CD4-positive, alpha-beta memory T cell (primary cell): ENCODE measurements around the gene SDHAF1. TPM values are rescaled to one million over a fixed set of nuclear protein-coding genes. Genes with fewer than 3 reads are reported as not detected.

Experiments used
- CTCF ChIA-PET: fragments of 350-600 bp; sonication (Branson Sonifier 250); formaldehyde crosslinking; loops from one replicate; lab custom pipeline; 2021; ENCODE audit warnings: inconsistent platforms; ENCODE audit not compliant: partially characterized antibody; lab: Charles Lee
- POLR2A ChIA-PET: fragments of 350-600 bp; sonication (Branson Sonifier 250); formaldehyde crosslinking; loops from one replicate; lab custom pipeline; 2021; ENCODE audit not compliant: partially characterized antibody; lab: Charles Lee
- DNase-seq, 5 donors: peaks; one replicate each; pipeline versions ENCODE4 v3.0.0 to v3.0.0-alpha.2; 2020 to 2022; ENCODE audit warnings: mixed read lengths in 1 of 5
- H3K27ac ChIP-seq: one replicate; pipeline ENCODE4 v1.7.0; 2013; ENCODE audit warnings: low read depth, low read length
- H3K27me3 ChIP-seq: 2 replicates; pipeline ENCODE4 v1.7.0; 2013; ENCODE audit warnings: mild to moderate bottlenecking, low read length, moderate library complexity; ENCODE audit not compliant: insufficient read depth
- H3K36me3 ChIP-seq: 2 replicates; pipeline ENCODE4 v1.7.0; 2013; ENCODE audit warnings: mild to moderate bottlenecking, low read length, moderate library complexity; ENCODE audit not compliant: insufficient read depth
- H3K4me1 ChIP-seq: 2 replicates; pipeline ENCODE4 v1.7.0; 2013; ENCODE audit warnings: mild to moderate bottlenecking, low read length, moderate library complexity; ENCODE audit not compliant: insufficient read depth
- H3K4me3 ChIP-seq, 2 donors: one replicate each; pipeline ENCODE4 v1.7.0; 2013; ENCODE audit warnings: low read length in 2 of 2, mild to moderate bottlenecking in 1 of 2
- H3K9me3 ChIP-seq, 2 donors: one replicate each; pipeline ENCODE4 v1.7.0; 2013; ENCODE audit warnings: low read length in 2 of 2, control low read depth in 1 of 2; ENCODE audit not compliant: control insufficient read depth in 1 of 2
- H3K27ac Mint-ChIP-seq, 7 donors: one replicate each; pipeline ENCODE4 v1.8.0; 2020 to 2021; ENCODE audit warnings: mixed read lengths in 7 of 7, mild to moderate bottlenecking in 6 of 7, inconsistent platforms in 3 of 7, moderate library complexity in 3 of 7
- H3K27me3 Mint-ChIP-seq, 2 donors: one replicate each; pipeline ENCODE4 v1.8.0; 2020 to 2021; ENCODE audit warnings: mixed read lengths in 2 of 2
- H3K36me3 Mint-ChIP-seq, 2 donors: one replicate each; pipeline ENCODE4 v1.8.0; 2020 to 2021; ENCODE audit warnings: mixed read lengths in 2 of 2, inconsistent platforms in 1 of 2, mild to moderate bottlenecking in 1 of 2
- H3K4me1 Mint-ChIP-seq, 4 donors: one replicate each; pipeline ENCODE4 v1.8.0; 2020 to 2021; ENCODE audit warnings: mixed read lengths in 4 of 4, mild to moderate bottlenecking in 1 of 4
- H3K4me3 Mint-ChIP-seq, 8 donors: one replicate each; pipeline ENCODE4 v1.8.0; 2020 to 2021; ENCODE audit warnings: mixed read lengths in 8 of 8, mild to moderate bottlenecking in 7 of 8, moderate library complexity in 6 of 8, inconsistent platforms in 3 of 8
- H3K9me3 Mint-ChIP-seq, 8 donors: one replicate each; pipeline ENCODE4 v1.8.0; 2020 to 2021; ENCODE audit warnings: mixed read lengths in 8 of 8, mild to moderate bottlenecking in 5 of 8, inconsistent platforms in 3 of 8, moderate library complexity in 1 of 8
- intact Hi-C: fragments of 100-400 bp; cut with micrococcal nuclease; formaldehyde crosslinking; loops from one replicate; pipeline ENCODE4 v1.15.1; 2023
- polyA plus RNA-seq, 2 donors: library from polyadenylated mRNA; unstranded; fragments of 300-500 nt; fragmentation: Illumina TruSeq; gene quantifications; one replicate each; pipeline ENCODE4 v1.2.3, GENCODE V29; 2021
- total RNA-seq, 2 experiments: library from RNA; stranded (reverse); gene quantifications; one replicate each; pipeline ENCODE4 v1.2.3, GENCODE V29; 2021

Gene SDHAF1
- total and polyA plus RNA-seq, 4 experiments from 2014 or later, result 21.9 to 41.3 (median 25.8) TPM

DNA sequence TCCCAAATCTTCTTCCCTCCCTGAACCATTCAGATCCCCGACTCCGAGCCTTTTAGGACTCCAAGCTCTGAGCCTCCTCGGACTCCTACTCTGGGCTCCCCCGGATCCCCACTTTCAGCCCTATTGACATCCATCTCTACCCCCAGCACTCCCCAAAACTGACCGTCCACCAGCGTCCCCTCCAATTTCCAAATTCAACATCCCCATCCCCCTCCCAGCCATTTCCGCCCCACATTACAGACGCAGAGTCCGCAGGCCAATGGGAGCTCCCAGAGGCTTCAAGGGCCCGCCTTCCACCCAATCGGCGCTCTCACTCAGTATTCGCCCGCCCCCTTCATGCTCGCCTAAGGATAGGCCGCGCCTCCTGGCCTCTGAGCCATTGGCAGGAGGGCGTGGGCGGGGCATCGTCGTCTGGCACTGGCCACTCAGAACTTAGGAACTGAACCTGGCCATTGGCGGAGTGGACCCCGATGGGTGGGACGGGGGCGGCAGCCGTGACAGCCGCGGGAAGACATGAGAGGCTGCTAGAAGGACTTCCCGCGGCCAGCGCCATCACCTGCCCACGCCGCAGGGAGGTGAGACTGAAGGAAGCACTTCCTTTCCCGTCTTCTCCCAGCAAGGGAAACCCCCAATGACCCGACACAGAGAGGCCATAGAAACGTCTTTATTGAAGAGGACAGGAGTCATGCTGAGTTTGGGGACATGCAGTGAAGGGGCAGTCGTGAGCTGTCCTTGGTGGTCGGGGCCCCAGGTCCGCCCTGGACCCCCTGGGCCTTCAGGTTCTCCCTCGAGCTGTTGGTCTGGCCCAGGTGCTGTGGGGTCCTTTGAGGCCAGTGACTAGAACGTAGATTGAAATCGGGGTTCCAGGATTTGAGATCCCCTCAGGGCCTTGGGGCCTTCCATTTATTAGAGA is 19.3 kb downstream of the SDHAF1 start, which contains the start of gene ALKBH6:
TSS of gene ALKBH6 (minus strand) at position 202 of the 913 bp plus-strand sequence. CDS start 816 bp downstream, outside the sequence.
- Mint-ChIP-seq H3K9me3 (no peaks in the 10 kb centered on the region), H3K27ac (peak within 1 kb of the TSS; percentile 85 to 99 (median 98)), H3K4me3 (peak within 1 kb of the TSS; percentile 94 to 99 (median 94)), H3K4me1 (peaks cover 25 to 50% (median 33%) of the 10 kb centered on the region in 4 donors), H3K27me3 (no peaks in the 10 kb centered on the region), H3K36me3 (peaks cover 0 to 6% of the 10 kb centered on the region in 2 donors)
- ChIA-PET CTCF (interaction anchor here (1.0 to 1.7 kb wide), 4 partner anchors 18 to 55 kb away, joined by 4 to 6 read pairs (median 4); partner anchors contain the start of gene THAP8), POLR2A (interaction anchor here (0.6 to 2.0 kb wide), 15 partner anchors 11 to 200 kb away, joined by 3 to 20 read pairs (median 6); partner anchors contain the start of genes POLR2I, SDHAF1, TBCB and THAP8)
- intact Hi-C loops, result loop anchor here (1.0 kb wide), 4 partner anchors 19 to 101 kb away; partner anchors contain the start of genes SDHAF1, TBCB, THAP8 and WDR62
- no peaks in the 10 kb centered on the region for H3K27me3 ChIP-seq
- H3K27ac ChIP-seq, result peak within 1 kb of the TSS; percentile 74
- peak; percentile 97 to 99 (median 98) for DNase-seq
- no peaks in the 10 kb centered on the region for H3K36me3 ChIP-seq
- H3K4me3 ChIP-seq, result peak within 1 kb of the TSS; percentile 92
- H3K9me3 ChIP-seq, result no peaks in the 10 kb centered on the region
- H3K4me1 ChIP-seq, result peaks cover 30% of the 10 kb centered on the region

DNA sequence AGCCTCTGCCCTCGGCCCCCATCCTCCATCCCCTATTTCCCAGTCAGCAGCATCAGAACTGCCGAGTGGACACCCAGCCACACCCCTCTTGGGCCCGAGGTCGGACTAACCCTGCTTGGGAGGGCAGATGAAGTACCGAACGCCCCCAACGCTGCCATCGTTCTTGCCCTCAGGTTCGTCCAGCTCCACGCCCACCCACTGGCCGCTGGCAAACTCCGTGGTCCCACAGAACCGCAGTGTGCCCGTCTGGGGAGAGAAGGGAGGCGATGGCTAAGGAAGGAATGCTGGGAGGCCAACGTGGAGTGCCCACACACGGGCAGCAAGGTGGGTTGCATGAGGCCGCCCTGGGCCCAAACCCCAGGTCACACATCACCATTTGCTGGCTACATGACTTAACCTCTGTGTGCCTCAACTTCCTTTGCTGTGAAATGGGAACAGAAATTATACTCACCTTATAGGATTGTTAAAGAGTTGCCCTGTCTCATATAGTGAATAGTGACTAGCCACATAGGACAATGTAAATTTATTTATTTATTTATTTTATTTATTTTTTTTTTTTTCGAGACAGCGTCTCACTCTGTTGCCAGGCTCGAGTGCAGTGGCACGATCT is 24.2 kb downstream of the SDHAF1 start:
- Histone ChIP-seq H3K36me3 (peaks cover 11% of the 10 kb centered on the region), H3K27ac (no peak overlapping the region), H3K27me3 (no peaks in the 10 kb centered on the region), H3K4me1 (peaks cover 9% of the 10 kb centered on the region), H3K9me3 (no peaks in the 10 kb centered on the region), H3K4me3 (no peak overlapping the region)
- POLR2A ChIA-PET, result no interaction called here
- intact Hi-C loops, result no loop called here
- CTCF ChIA-PET, result no interaction called here
- no peaks in the 10 kb centered on the region for H3K27me3 Mint-ChIP-seq
- H3K9me3 Mint-ChIP-seq, result no peaks in the 10 kb centered on the region
- H3K36me3 Mint-ChIP-seq, result peaks cover 10 to 12% of the 10 kb centered on the region in 2 donors
- no peak overlapping the region for H3K4me3 Mint-ChIP-seq
- peaks cover 9 to 17% (median 12%) of the 10 kb centered on the region in 4 donors for H3K4me1 Mint-ChIP-seq
- no peak for DNase-seq
- H3K27ac Mint-ChIP-seq, result no peak overlapping the region

DNA sequence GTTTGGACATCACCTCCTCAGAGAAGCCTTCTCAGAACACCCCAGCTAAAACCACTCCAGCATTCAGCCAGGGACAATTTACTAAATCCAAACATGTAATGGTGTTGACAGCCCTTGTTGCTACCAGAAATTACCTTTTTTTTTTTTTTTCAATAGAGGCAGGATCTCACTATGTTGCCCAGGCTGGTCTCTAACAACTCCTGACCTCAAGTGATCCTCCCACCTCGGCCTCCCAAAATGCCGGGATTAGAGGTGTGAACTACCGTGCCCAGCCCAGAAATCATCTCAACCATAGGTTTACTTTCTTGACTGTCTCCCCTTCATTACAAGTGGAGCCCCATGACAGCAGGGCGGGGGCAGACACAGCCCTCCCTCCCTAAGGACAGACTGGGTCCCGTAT is 28.4 kb downstream of the SDHAF1 start:
- Histone ChIP-seq H3K27me3 (no peaks in the 10 kb centered on the region), H3K9me3 (no peaks in the 10 kb centered on the region), H3K4me3 (no peak overlapping the region), H3K27ac (no peak overlapping the region), H3K4me1 (no peaks in the 10 kb centered on the region), H3K36me3 (peaks cover 14% of the 10 kb centered on the region)
- Mint-ChIP-seq H3K36me3 (peaks cover 14 to 18% of the 10 kb centered on the region in 2 donors), H3K4me1 (peaks cover 0 to 2% (median 0%) of the 10 kb centered on the region in 4 donors), H3K27ac (peak overlapping the region in 1 of 7 donors; percentile 68), H3K27me3 (no peaks in the 10 kb centered on the region), H3K9me3 (no peaks in the 10 kb centered on the region), H3K4me3 (no peak overlapping the region)
- ChIA-PET POLR2A (no interaction called here), CTCF (no interaction called here)
- no peak for DNase-seq
- intact Hi-C loops, result no loop called here

DNA sequence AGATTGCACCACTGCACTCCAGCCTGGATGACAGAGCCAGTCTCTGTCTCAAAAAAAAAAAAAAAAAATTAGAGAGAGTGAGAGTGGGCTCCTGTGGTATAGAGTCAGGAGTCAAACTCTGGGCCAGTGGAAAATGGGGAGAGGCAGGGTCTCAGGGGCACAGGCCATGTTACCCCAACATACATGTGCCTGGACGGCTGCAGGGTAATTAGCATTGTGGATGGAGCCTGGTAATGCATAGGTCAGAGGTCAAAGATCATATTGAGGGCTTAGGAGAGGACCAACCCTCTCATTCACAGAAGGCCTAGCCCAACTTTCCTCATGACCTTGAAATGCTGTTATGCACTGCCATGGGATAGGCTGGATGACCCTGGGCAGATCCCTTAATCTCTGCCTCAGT is 30.6 kb downstream of the SDHAF1 start:
- no peak overlapping the region for H3K27ac Mint-ChIP-seq
- H3K36me3 Mint-ChIP-seq, result peaks cover 20 to 21% of the 10 kb centered on the region in 2 donors
- DNase-seq, result no peak
- Histone ChIP-seq H3K27ac (no peak overlapping the region), H3K4me1 (no peaks in the 10 kb centered on the region), H3K27me3 (no peaks in the 10 kb centered on the region), H3K36me3 (peaks cover 14% of the 10 kb centered on the region), H3K9me3 (no peaks in the 10 kb centered on the region), H3K4me3 (no peak overlapping the region)
- H3K4me1 Mint-ChIP-seq, result peaks cover 0 to 2% (median 0%) of the 10 kb centered on the region in 4 donors
- ChIA-PET CTCF (no interaction called here), POLR2A (no interaction called here)
- no peaks in the 10 kb centered on the region for H3K27me3 Mint-ChIP-seq
- no peak overlapping the region for H3K4me3 Mint-ChIP-seq
- intact Hi-C loops, result no loop called here
- H3K9me3 Mint-ChIP-seq, result no peaks in the 10 kb centered on the region

DNA sequence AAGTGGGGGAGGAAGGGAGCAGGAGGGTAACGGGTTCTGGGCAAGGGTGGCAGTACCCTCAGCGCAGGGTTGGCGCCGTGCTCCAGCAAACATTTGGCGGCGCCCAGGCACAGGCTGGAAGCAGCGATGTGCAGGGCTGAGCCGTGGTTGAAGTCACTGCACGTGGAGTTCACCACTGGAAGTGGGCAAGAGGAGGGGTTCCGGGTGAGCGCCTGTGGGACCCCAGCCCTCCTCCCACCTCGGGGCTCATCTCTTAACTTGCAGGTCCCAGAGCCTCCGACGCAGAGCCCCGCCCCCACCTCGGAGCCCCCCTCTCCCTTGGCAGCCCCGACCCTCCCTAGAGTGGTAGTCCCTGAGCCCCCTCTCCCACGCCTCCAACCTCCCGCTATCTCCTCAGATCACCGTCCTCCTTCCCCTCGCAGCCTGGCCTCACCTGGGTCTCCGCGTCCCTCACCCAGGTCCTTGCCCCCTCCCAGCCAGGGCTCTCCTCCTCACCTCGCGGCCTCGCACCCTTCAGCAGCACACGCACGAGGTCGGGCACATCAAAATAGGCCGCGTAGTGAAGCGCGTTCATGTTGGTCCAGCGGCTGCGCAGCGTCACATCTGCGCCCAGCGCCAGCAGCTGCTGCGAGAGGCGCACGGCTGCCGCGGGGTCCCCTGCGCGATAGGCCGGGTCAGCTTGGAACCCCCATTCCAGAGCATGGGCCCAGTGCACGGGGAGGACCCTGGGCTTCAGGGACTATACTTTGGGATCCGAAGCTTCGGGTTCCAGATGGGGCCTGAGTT is 31.3 kb downstream of the SDHAF1 start:
- H3K27ac Mint-ChIP-seq, result no peak overlapping the region
- DNase-seq, result no peak
- no peaks in the 10 kb centered on the region for H3K27me3 ChIP-seq
- H3K4me3 ChIP-seq, result no peak overlapping the region
- H3K4me1 Mint-ChIP-seq, result peaks cover 0 to 2% (median 0%) of the 10 kb centered on the region in 4 donors
- H3K27ac ChIP-seq, result no peak overlapping the region
- H3K9me3 Mint-ChIP-seq, result no peaks in the 10 kb centered on the region
- H3K36me3 ChIP-seq, result peaks cover 14% of the 10 kb centered on the region
- no peak overlapping the region for H3K4me3 Mint-ChIP-seq
- no peaks in the 10 kb centered on the region for H3K4me1 ChIP-seq
- CTCF ChIA-PET, result no interaction called here
- no peaks in the 10 kb centered on the region for H3K9me3 ChIP-seq
- intact Hi-C loops, result no loop called here
- POLR2A ChIA-PET, result interaction anchor here (1.1 kb wide), 1 partner anchor 28 kb away, joined by 4 read pairs; the partner anchor contains the start of gene THAP8
- no peaks in the 10 kb centered on the region for H3K27me3 Mint-ChIP-seq
- H3K36me3 Mint-ChIP-seq, result peaks cover 22 to 23% of the 10 kb centered on the region in 2 donors

DNA sequence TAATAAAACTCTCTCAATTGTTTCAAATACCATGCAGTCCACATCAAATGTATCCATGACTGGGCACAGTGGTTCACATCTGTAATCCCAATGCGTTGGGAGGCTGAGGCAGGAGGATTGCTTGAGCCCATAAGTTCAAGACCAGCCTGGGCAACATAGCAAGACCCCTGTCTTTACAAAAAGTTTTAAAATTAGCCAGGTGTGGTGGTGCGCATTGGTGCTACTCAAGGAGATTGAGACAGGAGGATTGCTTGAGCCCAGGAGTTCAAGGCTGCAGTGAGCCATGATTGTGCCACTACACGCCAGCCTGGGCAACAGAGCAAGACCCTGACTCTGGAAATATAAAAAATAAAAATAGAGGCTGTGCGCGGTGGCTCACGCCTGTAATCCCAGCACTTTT is 32.7 kb downstream of the SDHAF1 start:
- Mint-ChIP-seq H3K36me3 (peaks cover 23 to 24% of the 10 kb centered on the region in 2 donors), H3K9me3 (no peaks in the 10 kb centered on the region), H3K4me1 (peaks cover 2 to 10% (median 4%) of the 10 kb centered on the region in 4 donors), H3K27ac (no peak overlapping the region), H3K27me3 (peaks cover 0 to 2% of the 10 kb centered on the region in 2 donors), H3K4me3 (no peak overlapping the region)
- DNase-seq, result no peak
- intact Hi-C loops, result no loop called here
- H3K9me3 ChIP-seq, result no peaks in the 10 kb centered on the region
- H3K4me3 ChIP-seq, result no peak overlapping the region
- peaks cover 14% of the 10 kb centered on the region for H3K36me3 ChIP-seq
- H3K27me3 ChIP-seq, result no peaks in the 10 kb centered on the region
- H3K27ac ChIP-seq, result no peak overlapping the region
- ChIA-PET CTCF (no interaction called here), POLR2A (interaction anchor here (1.1 kb wide), 1 partner anchor 26 kb away, joined by 4 read pairs; the partner anchor contains the start of gene THAP8)
- H3K4me1 ChIP-seq, result no peaks in the 10 kb centered on the region
